OCI-M2 (cell line): Measurements from ENCODE around the gene KRTAP12-3.
"Not testable (repeated sequence)": the region's sequence is repeated elsewhere in the genome, so short reads cannot be mapped to it uniquely, and the experiment has no call there.

ENCODE experiments used
- DNase-seq: peaks from one replicate; lab custom pipeline; 2025; ENCODE audit not compliant: unreplicated experiment; lab: John Stamatoyannopoulos, UW

KRTAP12-3 gene

GRCh38 chr21:44682580-44683151, 24.9 kb downstream of the KRTAP12-3 start:
- DNase-seq, result no peak

GRCh38 chr21:44684077-44684476, 26.3 kb downstream of the KRTAP12-3 start:
- no peak for DNase-seq

- DNase-seq, result no peak
Observed at GRCh38 chr21:44684483-44684882, 26.8 kb downstream of the KRTAP12-3 start.

- DNase-seq, result not testable (repeated sequence)
Observed at GRCh38 chr21:44685050-44685449, 27.3 kb downstream of the KRTAP12-3 start.

GRCh38 chr21:44686000-44686781, 28.5 kb downstream of the KRTAP12-3 start:
- no peak for DNase-seq

GRCh38 chr21:44686843-44687561, 29.3 kb downstream of the KRTAP12-3 start:
- DNase-seq, result no peak

GRCh38 chr21:44687671-44688070, 29.9 kb downstream of the KRTAP12-3 start:
- DNase-seq, result no peak

GRCh38 chr21:44689740-44690139, 32.0 kb downstream of the KRTAP12-3 start:
- DNase-seq, result not testable (repeated sequence)

- DNase-seq, result no peak
Observed at GRCh38 chr21:44691686-44692085, 34.0 kb downstream of the KRTAP12-3 start.

- DNase-seq, result no peak
Observed at GRCh38 chr21:44692798-44693512, 35.2 kb downstream of the KRTAP12-3 start.

GRCh38 chr21:44694776-44695175, 37.0 kb downstream of the KRTAP12-3 start:
- no peak for DNase-seq

- DNase-seq, result no peak
Observed at GRCh38 chr21:44695184-44695583, 37.5 kb downstream of the KRTAP12-3 start.

- no peak for DNase-seq
Observed at GRCh38 chr21:44695641-44696040, 37.9 kb downstream of the KRTAP12-3 start.

GRCh38 chr21:44696572-44696971, 38.8 kb downstream of the KRTAP12-3 start:
- no peak for DNase-seq

GRCh38 chr21:44697172-44697810, 39.6 kb downstream of the KRTAP12-3 start, which contains the start of gene KRTAP10-12:
KRTAP10-12 (plus strand) TSS chr21:44697172; CDS start chr21:44697202, 30 bp downstream.
- DNase-seq, result not testable (repeated sequence)

- DNase-seq, result no peak
Observed at GRCh38 chr21:44697811-44698734, 40.3 kb downstream of the KRTAP12-3 start.

- no peak for DNase-seq
Observed at GRCh38 chr21:44699502-44700001, 41.8 kb downstream of the KRTAP12-3 start.

GRCh38 chr21:44700101-44701022, 42.6 kb downstream of the KRTAP12-3 start:
- no peak for DNase-seq
